OCI-LY1 (cell line): ENCODE measurements around the gene ZNF679.

Experiments used
- EZH2 ChIP-seq: fragments of 200-600 bp; sonication (generic), shearing (Covaris generic); IDR thresholded peaks from 2 replicates; pipeline ENCODE4 v1.8.0; 2017; ENCODE audit warnings: borderline replicate concordance, mixed run types, mild to moderate bottlenecking, antibody characterized with exemption, low read length, moderate library complexity, mixed read lengths
- TF ChIP-seq, protein P1 (sequence below): fragments of 200-600 bp; sonication (generic), shearing (Covaris generic); IDR thresholded peaks from 2 replicates; pipeline ENCODE4 v1.5.1; 2017; ENCODE audit warnings: mild to moderate bottlenecking, antibody characterized with exemption, low read length, moderate library complexity, mixed read lengths

DNA sequence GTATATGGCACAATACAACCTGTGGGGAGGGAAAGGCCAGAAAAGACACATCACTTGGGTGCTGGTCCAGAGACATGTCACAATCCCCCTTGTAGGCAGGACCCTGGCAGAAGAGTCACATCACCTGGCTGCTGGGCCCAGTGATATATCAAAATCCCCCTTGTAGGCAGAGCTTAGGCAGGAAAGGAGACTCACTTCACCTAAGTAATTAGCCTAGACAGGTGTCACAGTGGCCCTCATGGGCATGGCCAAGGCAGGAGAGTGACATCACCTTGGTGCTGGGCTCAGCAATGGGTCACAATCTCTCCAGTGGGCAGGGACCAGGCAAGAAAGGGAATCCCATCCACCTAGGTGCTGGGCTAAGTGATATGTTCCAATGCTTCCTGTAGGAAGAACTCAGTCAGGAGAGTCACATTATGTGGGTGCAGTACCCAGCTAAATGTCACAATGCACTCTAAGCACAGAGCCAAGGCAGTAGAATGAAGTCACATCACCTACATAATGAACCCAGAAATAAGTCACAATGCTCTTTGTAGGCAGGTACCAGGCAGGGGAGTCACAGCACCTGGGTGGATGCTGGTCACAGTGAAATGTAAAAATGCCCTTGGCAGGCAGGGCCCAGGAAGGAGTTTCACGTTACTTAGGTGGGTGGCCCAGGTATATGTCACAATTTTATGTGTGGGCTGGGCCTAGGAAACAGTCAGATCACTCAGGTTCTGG, 66.6 kb downstream of the ZNF679 start:
- TF ChIP-seq, protein P1, sequence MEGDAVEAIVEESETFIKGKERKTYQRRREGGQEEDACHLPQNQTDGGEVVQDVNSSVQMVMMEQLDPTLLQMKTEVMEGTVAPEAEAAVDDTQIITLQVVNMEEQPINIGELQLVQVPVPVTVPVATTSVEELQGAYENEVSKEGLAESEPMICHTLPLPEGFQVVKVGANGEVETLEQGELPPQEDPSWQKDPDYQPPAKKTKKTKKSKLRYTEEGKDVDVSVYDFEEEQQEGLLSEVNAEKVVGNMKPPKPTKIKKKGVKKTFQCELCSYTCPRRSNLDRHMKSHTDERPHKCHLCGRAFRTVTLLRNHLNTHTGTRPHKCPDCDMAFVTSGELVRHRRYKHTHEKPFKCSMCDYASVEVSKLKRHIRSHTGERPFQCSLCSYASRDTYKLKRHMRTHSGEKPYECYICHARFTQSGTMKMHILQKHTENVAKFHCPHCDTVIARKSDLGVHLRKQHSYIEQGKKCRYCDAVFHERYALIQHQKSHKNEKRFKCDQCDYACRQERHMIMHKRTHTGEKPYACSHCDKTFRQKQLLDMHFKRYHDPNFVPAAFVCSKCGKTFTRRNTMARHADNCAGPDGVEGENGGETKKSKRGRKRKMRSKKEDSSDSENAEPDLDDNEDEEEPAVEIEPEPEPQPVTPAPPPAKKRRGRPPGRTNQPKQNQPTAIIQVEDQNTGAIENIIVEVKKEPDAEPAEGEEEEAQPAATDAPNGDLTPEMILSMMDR: no peak
- no peak for TF ChIP-seq EZH2
